NCI-H460 (cell line): ENCODE results near the gene TGFB1. TPM values are rescaled to one million over a fixed set of nuclear protein-coding genes. Genes with fewer than 3 reads are reported as not detected.
A peak's percentile ranks its signal among the peaks of the same experiment; 100 is the strongest.
"Not testable (repeated sequence)": the region's sequence is repeated elsewhere in the genome, so short reads cannot be mapped to it uniquely, and the experiment has no call there.

Source experiments
- DNase-seq: peaks from one replicate; pipeline ENCODE4 v3.0.0-alpha.2; 2016; ENCODE audit warnings: low read depth; ENCODE audit errors: extremely low read depth
- total RNA-seq: library from RNA; depleted of rRNA; stranded (reverse); fragments of >200 nt; shearing (Covaris generic); gene quantifications from 2 replicates; pipeline ENCODE4 v1.2.3, GENCODE V29; 2014

Gene TGFB1
- total RNA-seq, 1 experiment from 2014 or later = 4.8 TPM

DNA sequence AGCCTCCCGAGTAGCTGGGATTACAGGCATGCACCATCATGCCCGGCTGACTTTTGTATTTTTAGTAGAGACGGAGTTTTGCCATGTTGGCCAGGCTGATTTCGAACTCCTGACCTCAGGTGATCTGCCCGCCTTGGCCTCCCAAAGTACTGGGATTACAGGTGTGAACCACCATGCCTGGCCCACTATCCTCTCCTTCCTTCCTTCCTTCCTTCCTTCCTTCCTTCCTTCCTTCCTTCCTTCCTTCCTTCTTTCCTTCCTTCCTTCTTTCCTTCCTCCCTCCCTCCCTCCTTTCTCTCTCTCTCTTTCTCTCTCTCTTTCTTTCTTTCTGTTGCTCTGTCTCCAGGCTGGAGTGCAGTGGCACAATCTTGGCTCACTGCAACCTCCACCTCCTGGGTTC is 17.4 kb upstream of the TGFB1 start:
- not testable (repeated sequence) for DNase-seq

DNA sequence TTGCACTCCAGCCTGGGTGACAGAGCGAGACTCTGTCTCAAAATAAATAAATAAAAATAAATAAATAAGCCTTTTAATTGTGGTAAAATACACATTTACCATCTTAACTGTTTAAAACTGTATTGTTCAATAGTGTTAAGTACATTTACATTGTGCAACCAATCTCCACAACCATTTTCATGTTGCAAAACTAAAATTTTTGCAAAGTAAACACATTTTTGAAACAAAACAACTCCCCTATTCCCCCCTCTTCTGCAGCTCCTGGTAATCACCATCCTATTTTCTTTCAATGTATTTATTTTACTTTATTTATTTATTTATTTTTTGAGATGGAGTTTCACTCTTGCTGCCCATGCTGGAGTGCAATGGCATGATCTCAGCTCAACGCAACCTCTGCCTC is 16.0 kb upstream of the TGFB1 start:
- DNase-seq = no peak

DNA sequence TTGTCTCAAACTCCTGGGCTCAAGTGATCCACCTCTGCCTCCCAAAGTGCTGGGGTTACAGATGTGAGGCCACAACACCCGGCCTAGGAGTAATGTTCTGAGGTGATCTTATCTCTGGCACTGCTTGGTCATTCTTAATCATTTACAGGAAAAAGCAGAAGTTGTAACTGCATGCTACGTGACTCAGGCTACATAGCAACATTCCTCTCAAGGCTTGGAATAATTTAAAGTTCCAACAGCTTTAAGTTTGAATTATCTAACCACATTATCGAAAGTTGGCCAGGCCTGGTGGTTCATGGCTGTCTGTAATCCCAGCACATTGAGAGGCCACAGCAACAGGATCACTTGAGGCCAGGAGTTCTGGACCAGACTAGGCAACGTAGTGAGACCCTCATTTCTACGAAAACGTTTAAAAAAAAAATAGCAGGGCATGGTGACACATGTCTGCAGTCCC is 14.2 kb upstream of the TGFB1 start:
- DNase-seq = no peak

DNA sequence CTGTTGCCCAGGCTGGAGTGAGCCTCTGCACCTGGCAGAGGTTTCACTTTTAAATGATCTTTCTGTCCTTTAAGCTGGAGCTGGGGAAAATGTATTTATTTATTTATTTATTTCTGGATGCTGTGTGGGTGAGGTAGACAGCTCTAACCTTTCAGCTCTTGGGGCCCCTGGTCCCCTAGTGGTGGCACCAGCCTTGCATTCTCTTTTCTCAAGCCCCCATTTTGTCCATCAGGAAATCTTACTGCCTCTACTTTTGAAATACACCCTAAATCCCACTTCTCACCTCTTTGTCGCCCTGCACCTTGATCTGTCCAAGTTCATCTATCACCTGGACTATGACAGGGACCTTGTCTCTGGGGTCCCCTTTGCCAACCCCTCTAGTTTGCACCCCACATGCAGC is 12.4 kb upstream of the TGFB1 start:
- no peak for DNase-seq

GRCh38 chr19:41364524-41365391 is 11.0 kb upstream of the TGFB1 start:
- no peak for DNase-seq

GRCh38 chr19:41363753-41364523 is 10.2 kb upstream of the TGFB1 start, which contains the start of gene B9D2:
Gene B9D2 (minus strand): TSS chr19:41364149. CDS start chr19:41363519, 630 bp downstream.
- DNase-seq = peak; percentile 96

DNA sequence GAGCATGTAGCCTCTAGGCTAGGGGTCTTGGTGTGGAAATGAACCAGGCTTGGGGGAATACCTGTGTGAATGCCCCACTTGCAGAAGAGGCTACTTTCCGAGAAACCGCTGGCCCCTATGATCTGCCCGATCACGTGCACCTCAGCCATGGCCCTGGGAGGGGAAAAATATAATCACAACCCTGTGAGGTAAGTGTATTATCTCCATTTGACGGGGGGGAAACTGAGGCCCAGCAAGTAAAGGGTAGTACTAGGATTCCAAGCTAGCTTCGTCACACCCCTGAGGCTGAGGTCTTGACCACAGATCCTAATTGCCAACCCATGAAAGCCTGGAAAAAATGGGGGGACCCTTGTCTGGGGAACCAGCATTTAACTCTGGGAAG is 9.6 kb upstream of the TGFB1 start:
- no peak for DNase-seq

GRCh38 chr19:41362143-41362847 is 8.6 kb upstream of the TGFB1 start:
- DNase-seq = no peak

DNA sequence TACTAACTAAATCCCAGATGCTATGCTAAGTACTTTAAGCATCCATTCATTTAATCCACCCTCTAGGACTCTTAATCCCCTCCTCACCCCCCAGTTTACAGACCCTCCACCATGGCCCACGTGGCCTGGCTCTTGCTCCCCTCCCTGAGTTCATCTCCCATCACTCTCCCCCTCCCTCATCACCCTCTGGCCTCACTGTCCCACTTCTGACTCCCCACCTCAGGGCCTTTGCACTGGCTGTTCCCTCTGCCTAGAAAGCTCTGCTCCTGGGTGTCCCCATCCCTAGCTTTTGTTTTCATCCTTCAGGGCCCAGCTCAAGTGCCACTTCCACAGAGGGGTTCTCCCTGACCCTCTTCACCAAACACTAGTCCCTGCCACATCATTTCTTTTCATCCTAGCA is 6.0 kb upstream of the TGFB1 start:
- DNase-seq = no peak

DNA sequence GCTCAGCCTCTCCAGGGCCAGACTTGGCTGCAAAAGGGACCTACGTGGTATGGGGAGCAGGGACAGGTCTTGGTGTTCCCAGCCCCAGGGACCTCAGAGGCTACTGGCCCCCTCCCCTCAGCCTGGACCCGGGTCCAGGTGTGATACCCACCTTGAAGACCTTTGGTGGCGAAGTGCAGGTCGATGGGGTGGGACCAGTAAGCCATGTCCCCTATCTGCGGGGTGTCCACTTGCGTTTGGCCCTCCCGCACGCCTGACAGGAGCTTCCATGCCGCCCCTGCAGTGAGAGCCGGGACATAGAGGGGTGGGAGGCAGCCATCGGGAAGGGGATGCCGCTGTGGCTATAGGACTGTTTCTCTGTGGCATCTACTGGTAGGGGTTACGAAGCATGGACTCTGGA is 4.0 kb upstream of the TGFB1 start:
- no peak for DNase-seq

DNA sequence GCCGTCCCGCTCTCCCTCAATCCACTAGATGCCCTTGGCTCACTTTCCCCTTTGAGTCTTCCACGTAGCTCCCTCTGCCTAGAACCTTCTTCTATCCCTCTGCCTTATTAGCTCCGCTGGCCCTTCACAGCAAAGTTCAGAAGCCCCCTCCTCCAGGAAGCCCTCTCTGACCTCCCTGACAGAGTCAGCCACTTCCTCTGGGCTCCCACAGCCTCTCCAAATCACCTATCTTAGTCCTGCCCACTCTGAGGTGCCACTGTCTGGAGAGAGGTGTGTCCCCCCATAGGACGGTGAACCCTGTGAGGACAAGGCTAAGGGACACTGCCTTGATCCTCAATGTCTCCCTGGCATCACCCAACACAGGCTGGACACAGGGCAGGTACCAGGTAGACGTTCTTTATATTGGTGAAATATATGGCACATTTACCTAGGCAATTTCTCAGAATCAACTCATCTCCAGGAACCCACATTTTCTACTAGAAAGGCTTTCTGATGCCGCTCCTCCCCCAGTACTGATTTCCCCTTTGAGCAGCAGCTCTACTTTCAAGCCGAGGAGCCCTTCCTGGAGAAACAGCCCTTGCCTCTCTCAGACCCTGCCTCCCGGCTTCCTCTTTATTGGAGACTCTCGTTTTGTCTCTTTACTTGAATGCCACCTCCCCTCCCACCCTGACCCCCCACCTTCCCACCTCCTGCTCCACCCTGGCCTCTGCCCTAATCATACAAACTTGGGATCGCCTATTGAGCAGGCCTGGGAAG is 3.4 kb upstream of the TGFB1 start:
- DNase-seq = no peak

- no peak for DNase-seq
Measured at GRCh38 chr19:41355802-41356201, 2.1 kb upstream of the TGFB1 start.

DNA sequence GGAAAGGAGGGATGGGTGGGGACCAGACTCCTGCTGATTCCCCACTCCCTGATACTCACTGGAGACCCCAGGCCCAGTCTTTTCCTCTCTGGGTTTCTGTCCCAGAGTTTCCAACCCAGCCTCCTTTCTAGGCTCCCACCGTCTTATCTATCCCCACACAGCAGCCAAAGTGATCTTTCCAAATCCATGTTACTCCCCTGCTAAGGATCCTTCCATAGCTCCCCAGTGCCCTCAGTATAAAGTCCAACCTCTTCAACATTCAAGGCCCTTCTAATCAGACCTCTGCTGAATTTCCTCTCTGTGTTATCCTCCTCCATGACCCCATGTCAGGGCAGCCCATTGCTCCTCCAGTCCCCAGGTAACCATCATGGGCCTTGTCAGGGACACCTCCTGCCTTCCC is 1.3 kb upstream of the TGFB1 start:
- DNase-seq = no peak

- DNase-seq = no peak
Measured at GRCh38 chr19:41354343-41354953, 726 bp upstream of the TGFB1 start.

GRCh38 chr19:41352609-41353465 is 885 bp downstream of the TGFB1 start:
- peak; percentile 45 for DNase-seq

GRCh38 chr19:41352279-41352608 is 1.5 kb downstream of the TGFB1 start:
- DNase-seq = no peak

DNA sequence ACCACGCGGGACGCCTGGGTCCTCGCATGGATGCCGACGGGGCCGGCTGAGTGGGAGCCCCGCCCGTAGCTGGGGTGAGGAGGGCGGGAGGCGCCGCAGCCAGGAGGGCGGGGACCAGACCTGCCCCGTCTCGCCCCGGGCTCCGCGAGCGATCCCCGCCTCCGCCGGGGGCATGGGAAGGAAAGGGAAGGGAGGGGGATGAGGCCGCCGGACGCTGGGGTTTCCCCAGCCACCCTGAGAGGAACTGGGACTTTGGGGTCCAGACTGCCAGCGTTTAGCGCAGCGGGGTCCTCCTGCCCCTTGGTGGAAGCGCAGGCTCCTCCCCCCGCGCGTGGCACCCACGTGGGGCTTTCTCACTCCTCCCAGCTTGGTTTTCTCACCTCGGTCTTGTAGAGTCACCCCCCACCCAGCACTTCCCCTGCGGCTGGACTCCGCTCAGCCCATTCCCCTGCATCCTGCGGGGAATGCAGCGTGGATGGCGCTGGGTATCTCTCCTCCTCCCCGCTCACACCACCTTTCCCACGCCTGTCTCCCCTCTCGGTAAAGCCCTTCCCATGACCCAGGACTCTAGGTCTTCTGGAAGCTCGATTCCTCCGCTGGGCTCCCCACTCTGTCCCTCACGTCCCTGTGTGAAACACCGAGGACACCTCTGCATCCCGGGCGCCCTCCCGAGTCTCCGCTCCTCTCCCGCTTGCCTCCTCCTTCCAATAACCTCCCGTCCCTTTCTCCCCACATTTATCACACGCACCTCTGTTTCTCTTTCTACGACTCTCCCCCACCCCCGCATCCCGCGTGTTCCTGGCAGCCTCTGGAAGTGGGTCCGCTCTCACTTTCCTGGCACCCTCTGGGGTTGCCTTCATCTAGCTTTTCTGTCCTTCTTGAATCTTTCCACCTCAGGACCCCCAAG is 2.1 kb downstream of the TGFB1 start:
- peak; percentile 19 for DNase-seq

DNA sequence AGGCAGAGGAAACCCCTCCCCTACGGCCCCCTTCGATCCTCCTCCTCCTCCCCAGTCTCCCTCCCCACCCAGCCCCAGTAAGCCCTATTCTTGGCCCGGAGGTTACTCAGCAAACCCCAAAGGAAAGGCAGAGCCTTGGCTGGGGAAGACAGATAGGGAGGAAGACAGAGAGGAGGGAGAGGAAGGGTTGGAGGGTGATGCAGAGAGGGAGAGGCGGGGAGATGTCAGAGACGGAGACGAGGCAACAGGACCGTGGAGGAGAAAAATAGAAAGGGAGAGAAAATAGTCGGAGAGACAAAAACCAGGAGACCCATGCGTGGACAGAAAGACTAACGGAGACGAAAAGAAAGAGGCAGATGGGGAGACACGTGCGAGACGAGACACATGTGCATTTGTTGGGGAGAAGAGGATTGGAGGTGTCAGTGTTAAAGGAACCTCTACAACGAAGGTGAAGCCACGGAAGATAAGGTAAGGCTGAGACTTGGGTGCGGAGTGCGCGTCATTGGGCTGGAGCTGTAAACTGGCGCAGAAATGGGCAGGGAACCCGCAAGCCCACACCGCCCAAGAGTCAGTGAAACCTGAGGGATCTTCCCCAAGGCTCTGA is 2.9 kb downstream of the TGFB1 start:
- no peak for DNase-seq
